Ovary (tissue), 3 donors: Measurements from ENCODE around the gene PHACTR1.

Source experiments
- CTCF ChIP-seq, 3 donors: fragments of 450-650 bp in 2 of 3; fragments of 200-600 bp in 1 of 3; IDR thresholded peaks; one replicate each; pipeline versions ENCODE4 v1.5.1 to v1.8.0; 2016 to 2022; ENCODE audit warnings: antibody characterized with exemption in 3 of 3, mild to moderate bottlenecking in 1 of 3
- EP300 ChIP-seq: sonication (generic); formaldehyde crosslinking; IDR thresholded peaks from one replicate; pipeline ENCODE4 v1.6.1; 2017; ENCODE audit warnings: antibody characterized with exemption
- donor health status: DM: no; HTN: no; CAD: no.

- no peak for TF ChIP-seq EP300
- no peak for TF ChIP-seq CTCF (IDR thresholded peaks at IDR 0.05)
Measured at GRCh38 chr6:12927746-12928145, 211.2 kb downstream of the PHACTR1 start.
